RPMI8226 (cell line): Measurements from ENCODE around the gene SEC22B.
"Not testable (repeated sequence)": the region's sequence is repeated elsewhere in the genome, so short reads cannot be mapped to it uniquely, and the experiment has no call there.

Source experiments
- DNase-seq: peaks from one replicate; pipeline ENCODE4 v3.0.0-alpha.2; 2015

The SEC22B gene

GRCh38 chr1:120176092-120176855 is at the start of gene SEC22B:
Gene SEC22B (minus strand): TSS chr1:120176520. CDS start chr1:120176381, 139 bp downstream.
- DNase-seq: peak; percentile 96

DNA sequence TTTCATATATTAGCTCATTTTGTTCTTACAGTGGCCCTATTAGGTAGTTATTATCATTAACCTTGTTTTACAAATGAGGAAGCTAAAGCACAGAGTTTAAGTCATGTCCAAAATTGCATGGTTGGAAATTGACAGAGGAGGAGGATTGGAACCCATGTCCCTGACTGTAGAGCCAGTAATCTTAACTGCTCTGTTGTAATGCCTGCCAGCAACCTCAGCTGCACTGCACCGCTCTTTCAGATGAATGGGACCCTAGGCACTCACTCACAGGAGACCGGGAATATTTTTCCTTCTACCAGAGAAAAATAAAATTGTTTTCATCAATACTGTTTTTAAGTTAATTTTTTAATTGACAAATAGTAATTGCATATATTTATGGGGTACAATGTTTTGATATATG is 41.6 kb upstream of the SEC22B start:
- not testable (repeated sequence) for DNase-seq

GRCh38 chr1:120217175-120217929 is 41.0 kb upstream of the SEC22B start:
- not testable (repeated sequence) for DNase-seq

GRCh38 chr1:120213606-120214005 is 37.3 kb upstream of the SEC22B start:
- not testable (repeated sequence) for DNase-seq

DNA sequence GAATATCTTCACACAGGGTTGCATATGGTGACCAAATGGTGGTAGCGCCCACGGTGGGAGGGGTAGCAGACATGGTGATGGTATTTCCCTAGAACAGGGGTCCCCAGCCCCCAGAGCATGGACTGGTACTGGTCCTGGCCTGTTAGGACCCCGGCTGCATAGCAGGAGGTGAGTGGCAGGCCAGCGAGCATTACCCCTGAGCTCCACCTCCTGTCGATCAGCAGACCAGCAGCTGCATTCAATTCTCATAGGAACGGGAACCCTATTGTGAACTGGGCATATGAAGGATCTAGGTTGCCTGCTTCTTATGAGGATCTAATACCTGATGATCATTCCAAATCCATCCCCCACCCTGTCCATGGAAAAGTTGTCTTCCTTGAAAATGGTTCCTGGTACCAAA is 34.4 kb upstream of the SEC22B start:
- DNase-seq: not testable (repeated sequence)

DNA sequence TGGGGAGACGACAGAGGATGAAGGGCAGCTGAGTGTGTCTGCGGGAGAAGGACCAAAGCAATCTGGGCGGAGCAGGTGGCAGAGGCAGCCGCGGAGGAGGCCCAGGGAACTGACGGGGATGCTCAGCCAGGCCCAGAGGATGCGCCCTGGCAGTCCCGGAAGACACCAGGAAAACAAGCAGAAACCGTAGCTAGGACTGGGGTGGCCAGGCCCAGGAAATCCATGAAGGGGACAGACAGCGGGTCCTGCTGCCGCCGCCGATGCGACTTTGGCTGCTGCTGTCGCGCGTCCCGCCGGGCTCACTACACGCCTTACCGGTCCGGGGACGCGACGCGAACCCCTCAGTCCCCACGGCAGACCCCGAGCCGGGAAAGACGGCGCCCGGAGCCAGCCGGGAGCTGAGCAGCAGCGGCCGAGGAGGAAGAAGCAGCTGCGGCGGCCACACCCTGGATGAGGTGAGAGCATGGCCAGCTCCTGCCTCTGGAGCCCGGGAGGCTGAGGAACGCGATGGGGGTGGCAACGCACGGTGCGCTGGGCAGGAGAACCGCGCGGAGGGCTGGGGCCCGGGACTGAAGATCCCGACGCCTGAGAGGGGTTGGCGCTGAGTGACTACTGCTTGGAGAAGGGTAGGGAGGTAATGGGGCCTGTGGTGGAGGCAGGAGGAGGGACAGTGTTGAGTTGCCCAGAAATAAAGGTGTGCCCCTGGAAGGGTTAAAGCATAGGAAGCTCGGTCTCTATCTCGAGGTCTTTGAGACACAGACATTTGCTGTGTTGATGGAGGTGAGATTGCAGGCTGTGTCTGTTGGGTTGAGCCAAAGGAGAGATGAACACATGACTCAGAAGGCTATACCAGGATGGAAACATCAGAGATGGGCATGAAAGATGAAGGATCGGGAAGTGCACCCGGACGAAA is 20.8 kb upstream of the SEC22B start:
- DNase-seq: not testable (repeated sequence)

- not testable (repeated sequence) for DNase-seq
Observed at GRCh38 chr1:120188626-120189025, 12.3 kb upstream of the SEC22B start.

DNA sequence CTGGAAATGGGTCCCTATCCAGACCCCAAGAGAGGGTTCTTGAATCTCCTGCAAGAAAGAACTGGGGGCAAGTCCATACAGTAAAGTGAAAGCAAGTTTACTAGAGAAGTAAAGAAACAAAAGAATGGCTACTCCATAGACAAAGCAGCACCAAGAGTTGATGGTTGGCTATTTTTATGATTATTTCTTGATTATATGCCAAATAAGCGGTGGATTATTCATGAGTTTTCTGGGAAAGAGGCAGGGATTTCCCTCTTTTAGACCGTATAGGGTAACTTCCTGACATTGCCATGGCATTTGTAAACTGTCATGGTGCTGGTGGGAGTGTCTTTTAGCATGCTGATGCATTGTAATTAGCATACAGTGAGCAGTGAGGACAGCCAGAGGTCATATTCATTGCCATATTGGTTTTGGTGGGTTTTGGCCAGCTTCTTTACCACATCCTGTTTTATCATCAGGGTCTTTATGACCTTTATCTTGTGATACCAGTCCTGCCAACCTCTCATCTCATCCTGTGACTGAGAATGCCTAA is 5.9 kb upstream of the SEC22B start:
- DNase-seq: not testable (repeated sequence)

DNA sequence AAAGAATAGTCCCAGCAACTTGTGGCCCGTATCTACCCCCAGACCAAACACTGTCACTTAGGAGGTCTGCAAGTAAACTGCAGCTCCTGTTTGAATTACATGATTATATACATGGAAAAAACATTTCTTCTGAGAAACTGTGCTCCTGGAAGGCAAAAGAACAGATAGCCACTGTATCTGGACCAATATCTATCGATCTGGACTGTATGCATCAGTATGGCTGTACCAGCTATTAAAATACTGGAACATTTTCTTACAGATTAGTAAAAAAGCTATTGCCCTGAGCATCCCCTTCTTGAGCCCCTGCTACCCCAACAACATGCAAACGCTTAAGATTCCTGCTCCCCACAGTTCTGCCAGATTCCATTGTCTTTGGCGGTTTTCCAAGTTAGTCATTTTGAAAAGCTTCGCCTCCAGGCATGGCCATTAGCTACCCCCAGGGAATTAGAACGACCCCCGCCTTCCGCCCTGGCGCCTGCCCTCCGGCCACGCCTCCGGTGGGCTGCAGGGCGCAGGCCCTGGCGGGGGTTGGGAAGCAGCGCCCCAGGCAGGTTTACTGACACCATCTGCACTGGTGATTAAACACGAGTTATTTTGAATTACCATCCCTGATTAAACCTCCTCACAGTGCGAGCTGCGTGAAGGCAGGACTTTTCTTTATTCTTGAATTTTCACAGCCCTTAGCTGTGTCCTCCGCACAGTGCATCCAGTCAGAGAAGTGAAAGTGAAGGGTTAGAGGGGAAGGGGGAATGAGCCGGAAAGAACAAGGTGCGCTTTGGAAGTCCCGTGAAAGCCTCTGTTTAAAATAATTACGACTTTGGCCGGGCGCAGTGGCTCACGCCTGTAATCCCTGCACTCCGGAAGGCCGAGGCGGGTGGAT is 3.7 kb upstream of the SEC22B start:
- not testable (repeated sequence) for DNase-seq

DNA sequence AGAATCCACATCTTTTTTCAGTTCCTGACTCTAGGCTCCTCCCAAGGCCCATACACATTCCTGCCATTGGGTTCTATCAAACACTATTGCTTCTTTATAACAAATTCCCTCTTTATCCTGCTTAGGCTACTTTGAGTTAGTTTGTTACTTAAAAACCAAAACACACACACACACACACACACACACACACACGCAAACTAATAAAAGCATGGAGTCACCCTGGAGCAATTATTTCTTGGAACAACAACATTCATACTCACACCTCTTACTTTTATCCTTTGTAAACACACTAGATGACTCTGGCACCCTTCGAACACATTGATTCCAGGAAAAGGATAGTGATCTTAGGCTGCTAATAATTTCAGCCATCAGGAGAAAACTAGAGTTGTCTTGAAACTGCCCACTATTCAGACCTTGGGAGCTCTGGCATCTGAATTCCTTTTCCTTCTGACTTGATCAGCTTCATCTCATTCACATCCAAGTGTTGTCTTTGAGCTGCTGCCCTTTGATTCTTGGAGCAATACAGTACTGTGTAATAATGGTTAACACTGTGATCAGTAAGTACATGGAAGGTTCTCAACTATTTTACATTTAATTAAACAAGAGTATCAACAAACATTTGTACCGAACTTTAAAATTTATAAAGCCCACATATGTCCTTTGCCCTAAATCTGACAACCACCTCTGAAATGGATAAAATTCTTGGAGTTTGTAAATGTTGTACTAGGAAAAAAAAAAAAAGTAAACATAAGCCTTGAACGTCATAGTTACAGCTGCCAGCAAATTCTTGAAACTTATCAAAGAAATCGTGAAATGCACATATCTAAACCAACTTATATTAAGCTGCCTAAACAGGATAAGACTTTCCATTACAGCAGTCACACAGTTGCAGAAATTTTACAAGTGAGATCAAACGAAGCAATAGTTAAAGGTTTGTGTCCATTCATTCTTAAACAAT is 2.8 kb upstream of the SEC22B start:
- DNase-seq: no peak

DNA sequence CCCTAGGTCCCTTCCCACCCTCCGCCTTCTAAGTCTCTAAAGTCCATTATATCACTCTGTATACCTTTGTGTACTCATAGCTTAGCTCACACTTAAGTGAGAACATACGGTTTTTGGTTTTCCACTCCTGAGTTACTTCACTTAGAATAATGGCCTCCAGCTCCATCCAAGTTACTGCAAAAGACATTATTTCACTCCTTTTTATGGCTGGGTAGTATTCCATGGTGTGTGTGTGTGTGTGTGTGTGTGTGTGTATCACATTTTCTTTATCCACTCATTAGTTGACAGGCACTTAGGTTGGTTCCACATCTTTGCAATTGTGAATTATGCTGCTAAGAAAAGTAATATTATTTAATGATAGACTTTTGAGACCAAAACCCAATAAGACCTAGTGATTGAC is 1.7 kb upstream of the SEC22B start:
- not testable (repeated sequence) for DNase-seq

- peak; percentile 3 for DNase-seq
Observed at GRCh38 chr1:120175688-120176087, 632 bp downstream of the SEC22B start.

- not testable (repeated sequence) for DNase-seq
Observed at GRCh38 chr1:120164761-120165160, 11.6 kb downstream of the SEC22B start.

DNA sequence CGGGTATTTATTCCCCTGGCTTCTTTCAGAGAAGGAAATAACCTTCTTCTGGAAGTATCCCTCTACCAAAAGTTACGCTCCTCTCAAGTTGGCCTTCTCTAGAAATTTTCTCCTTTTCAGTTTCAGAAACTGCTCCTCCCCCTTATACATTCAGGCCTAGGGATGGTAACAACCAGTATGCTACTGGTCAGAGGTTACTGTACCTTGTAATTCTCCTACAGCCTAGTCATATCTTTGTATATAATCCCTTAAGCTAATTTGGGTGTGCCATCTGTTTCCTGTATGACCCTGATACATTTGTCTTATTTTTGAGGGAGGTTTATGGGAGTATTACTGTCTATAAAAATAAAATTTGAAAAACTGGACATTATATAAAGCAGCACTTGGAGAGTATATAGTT is 14.3 kb downstream of the SEC22B start:
- DNase-seq: not testable (repeated sequence)

DNA sequence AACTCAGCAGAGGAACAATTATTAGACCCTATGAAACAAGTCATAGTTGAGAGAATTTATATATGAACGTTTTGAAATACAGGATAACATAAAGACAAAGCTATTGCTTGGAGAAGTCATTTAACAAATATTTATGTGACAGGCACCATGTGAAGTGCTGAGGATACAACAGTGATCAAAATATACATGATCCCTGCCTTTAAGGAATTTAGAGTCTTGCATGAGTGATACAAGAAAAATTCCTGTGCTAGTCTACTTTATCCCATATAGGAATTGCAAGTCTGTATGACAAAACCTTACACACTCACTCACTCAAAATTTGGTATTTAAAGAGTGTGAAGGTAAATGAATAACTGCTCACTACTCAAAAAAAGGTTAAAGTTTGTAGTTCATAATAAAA is 17.8 kb downstream of the SEC22B start:
- not testable (repeated sequence) for DNase-seq

- DNase-seq: not testable (repeated sequence)
Observed at GRCh38 chr1:120158086-120158485, 18.2 kb downstream of the SEC22B start.

DNA sequence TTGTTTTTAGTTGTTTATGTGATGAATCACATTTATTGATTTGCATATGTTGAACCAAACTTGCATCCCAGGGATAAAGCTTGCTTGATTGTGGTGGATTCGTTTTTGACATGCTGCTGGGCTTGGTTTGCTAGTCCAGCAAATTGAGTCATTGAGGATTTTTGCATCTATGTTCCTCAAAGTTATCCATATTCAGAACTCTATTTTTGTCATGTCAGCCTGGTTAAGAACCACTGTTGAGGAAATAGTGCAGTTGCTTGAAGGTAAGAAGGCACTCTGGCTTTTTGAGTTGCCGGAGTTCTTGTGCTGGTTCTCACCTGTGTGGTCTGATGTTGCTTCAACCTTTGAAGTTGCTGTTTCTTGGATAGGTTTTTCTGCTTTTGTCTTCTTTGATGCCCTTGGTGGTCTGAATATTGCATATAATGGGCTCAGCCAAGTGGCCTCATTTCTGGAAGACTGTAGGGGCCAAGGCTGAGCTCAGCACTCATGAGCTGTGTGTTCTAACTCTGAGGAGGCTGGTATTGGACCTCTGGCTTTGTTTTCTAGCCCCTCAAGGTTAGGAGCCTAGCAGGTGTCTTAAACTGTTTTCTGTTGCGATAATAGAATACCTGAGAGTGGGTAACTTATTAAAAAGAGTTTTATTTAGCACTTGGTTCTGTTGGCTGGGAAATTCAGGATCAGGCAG is 26.0 kb downstream of the SEC22B start:
- not testable (repeated sequence) for DNase-seq

- not testable (repeated sequence) for DNase-seq
Observed at GRCh38 chr1:120149420-120150059, 26.8 kb downstream of the SEC22B start.

- not testable (repeated sequence) for DNase-seq
Observed at GRCh38 chr1:120145806-120146205, 30.5 kb downstream of the SEC22B start.
